HUDEP-2 (cell line): Measurements from ENCODE around the gene PGLYRP3.

Experiments used
- DNase-seq, 76 experiments: peaks; one replicate each; lab custom pipeline; 2025; ENCODE audit not compliant: unreplicated experiment in 76 of 76; lab: John Stamatoyannopoulos, UW

The PGLYRP3 gene, protein sequence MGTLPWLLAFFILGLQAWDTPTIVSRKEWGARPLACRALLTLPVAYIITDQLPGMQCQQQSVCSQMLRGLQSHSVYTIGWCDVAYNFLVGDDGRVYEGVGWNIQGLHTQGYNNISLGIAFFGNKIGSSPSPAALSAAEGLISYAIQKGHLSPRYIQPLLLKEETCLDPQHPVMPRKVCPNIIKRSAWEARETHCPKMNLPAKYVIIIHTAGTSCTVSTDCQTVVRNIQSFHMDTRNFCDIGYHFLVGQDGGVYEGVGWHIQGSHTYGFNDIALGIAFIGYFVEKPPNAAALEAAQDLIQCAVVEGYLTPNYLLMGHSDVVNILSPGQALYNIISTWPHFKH

DNA sequence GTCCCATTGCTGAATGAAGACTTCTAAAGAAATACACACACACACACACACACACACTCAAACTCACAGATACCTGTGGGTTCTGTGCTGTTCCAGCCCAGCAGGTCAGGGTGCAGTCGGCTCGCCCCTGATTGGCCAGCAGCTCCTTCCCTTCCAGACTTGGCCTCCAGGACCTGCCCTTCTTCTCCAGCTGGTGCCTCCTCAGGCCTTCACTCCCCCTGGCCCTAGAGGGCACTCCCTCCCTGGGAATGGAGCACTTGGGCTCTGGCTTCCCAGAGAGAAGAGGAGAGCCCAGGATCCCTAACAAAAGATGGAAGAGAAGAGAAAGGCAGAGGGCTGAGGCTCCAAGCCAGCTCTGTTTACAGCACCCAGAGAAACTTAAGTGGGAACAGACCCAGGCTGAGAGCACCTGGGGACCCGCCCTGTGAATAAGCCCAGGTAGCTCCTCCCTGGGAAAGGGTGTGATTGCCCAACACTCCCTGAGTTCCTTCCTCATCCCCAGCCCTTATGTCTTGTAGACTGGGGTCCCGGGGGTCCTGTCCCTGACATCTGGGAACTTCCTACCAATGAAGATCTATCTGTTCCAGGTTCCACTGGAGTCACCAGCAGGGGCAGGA, at the start of gene PGLYRP3:
TSS of gene PGLYRP3 (minus strand) at position 383 of the 617 bp plus-strand sequence. CDS start 2,287 bp downstream, outside the sequence.
- DNase-seq = peak in 7 of 76 experiments; percentile 1 to 31 (median 11)

DNA sequence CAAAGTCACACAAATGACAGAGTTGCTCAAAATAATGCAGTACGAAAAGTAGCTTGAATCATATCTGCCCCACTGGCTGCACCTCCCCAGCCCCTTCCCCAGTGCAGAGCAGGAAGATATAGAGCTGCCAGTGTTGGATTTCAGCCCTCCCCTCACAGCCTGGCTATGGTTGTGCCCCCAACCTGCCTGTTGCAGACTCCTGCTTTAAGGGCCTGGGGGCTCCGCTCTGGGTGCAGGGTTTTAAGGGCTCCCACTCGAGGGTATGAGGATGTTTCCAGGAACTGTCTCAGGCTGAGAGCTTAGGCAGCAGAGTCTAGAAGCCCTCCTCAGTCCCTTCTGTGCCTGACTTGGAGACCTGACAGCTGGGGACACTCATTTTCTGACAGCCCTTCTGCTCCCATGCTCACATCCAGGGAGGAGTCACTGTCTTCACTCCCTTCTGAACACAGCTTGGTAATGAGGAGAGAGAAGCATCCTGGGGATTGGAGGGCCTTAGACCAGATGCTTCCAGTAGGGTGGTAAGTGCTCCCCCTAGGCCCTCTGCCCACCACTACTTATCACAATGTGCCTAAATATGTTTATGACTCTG, 49.5 kb upstream of the PGLYRP3 start:
- DNase-seq = no peak

DNA sequence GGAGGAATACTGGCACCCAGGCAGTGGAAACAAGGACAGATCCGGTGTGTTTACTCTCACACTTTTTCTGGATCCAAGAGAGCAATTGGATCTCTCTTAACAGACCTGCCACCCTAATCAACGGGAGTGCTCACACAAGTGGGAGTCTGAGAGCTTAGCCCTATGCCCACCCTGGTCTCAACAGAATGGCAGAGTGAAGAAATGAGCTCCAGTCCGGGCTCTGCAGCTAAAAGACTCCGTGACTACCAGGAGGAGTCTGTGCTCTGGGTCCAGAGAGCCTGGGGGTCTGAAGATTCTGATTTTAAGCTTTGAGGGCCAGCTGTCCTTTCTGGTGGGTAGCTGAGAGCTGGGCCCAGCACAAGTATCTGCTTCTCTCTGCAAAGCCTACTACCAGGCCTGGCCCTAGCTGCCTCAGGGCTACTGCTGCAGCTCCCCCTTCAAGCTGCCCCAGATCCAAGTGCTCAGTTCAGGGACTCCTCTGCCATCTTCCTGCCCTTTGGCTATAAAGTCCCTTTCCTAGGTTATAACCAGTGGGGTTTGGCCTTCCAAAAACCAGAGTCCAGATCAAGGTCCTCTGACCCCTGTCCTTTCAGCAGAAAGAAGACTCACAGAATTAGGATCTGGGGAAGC, 48.8 kb upstream of the PGLYRP3 start:
- no peak for DNase-seq

DNA sequence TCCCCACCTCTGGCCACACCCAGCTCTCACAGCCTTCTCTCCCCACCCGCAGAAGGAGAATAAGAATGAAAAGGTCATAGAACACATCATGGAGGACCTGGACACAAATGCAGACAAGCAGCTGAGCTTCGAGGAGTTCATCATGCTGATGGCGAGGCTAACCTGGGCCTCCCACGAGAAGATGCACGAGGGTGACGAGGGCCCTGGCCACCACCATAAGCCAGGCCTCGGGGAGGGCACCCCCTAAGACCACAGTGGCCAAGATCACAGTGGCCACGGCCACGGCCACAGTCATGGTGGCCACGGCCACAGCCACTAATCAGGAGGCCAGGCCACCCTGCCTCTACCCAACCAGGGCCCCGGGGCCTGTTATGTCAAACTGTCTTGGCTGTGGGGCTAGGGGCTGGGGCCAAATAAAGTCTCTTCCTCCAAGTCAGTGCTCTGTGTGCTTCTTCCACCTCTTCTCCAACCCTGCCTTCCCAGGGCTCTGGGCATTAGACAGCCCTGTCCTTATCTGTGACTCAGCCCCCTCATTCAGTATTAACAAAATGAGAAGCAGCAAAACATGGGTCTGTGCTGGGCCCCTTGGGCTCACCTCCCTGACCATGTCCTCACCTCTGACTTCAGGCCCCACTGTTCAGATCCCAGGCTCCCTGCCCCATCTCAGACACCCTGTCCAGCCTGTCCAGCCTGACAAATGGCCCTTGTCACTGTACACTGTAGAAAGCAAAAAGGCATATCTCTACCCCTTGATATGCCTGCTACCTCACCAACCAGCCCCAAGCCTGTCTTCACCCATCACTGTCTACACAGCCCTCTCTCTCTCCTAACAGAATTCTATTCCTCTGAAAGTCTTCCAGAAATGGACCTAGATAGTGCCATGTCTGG, 48.1 kb upstream of the PGLYRP3 start:
- no peak for DNase-seq

DNA sequence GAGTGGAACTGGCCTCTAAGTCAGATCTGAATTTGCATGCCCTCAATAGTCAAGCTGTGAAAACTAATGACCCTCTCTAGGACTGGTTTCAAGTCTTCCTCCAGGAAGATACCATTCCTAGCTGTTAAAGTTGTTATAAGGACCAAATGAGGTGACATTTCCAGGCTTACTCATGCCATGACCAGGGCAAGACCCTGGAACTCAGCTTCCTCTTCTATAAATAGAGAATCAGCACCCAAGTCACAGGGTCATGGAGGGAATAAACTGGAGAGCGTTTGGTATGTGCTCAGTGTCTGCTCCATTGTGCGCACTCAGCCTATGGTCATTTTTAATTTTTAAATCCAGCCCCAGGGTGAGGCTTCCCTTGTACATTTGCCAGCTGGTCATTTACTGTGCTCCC, 47.4 kb upstream of the PGLYRP3 start:
- no peak for DNase-seq

DNA sequence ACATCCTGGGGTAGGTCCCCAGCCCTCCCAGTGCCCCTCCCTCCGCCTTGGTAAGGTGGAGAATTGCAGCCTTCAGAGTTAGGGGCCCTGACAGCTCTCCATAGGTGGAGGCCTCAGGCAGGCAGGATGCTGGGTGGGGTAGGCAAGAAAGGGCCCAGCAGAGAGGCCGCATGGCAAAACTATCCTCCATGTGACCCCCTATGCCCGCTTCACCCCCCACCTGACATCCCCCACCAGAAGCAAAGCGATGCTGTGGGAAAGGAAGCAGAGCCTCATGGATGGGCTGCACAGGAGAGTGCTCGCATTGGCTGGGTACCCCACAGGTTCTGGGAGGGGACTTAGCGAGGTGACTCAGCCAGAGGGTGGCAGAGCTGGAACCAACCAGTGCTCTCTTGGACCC, 46.5 kb upstream of the PGLYRP3 start:
- no peak for DNase-seq

DNA sequence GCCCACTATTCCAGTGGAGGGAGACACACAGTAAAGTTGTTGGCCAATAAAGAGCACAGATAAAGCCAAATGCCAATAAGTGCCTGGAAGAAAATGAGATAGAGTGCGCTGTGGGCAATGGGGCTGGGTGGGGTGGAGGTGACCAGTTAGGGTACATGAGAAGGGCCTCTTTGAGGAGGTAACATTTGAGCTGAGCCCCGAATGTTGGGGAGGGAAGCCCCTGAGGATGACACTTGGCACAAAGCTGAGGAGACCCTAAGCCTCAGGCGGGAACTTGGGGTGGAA, 45.9 kb upstream of the PGLYRP3 start:
- DNase-seq = no peak

DNA sequence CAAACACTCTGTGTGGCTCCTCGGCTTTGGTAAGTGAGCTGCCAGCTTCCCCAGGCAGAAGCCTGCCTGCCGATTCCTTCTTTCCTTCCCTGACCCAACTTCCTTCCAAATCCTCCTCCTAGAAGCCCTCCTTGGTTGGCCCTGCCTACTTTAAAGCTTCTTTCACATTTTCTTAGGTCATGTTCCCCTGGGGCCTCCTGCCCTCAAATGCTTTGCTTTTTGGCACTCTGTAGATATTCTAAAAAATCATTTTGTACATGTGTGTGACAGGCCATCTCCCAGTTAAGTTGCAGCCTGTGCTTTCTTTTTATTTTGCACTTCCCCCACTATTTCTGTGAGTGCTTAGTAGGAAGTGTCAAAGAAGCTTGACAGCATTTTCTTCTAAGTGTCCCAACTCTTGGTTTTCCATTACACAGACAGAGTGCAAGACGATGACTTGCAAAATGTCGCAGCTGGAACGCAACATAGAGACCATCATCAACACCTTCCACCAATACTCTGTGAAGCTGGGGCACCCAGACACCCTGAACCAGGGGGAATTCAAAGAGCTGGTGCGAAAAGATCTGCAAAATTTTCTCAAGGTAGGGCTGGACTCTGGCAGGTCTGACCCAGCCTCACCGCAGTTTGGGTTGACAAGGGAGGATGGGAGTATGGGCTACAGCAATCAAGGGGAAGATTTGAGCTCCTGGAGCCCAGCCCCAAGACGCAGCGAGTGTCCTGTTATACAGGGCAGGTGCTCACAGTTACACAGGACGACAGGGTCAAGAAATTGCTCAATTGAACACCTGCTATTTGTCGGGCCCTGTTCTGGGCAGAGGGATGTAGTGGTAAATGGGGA, 45.3 kb upstream of the PGLYRP3 start, which contains the start of gene S100A9:
TSS of gene S100A9 (plus strand) at position 2 of the 838 bp plus-strand sequence. CDS start at position 432, 430 bp downstream.
- no peak for DNase-seq

DNA sequence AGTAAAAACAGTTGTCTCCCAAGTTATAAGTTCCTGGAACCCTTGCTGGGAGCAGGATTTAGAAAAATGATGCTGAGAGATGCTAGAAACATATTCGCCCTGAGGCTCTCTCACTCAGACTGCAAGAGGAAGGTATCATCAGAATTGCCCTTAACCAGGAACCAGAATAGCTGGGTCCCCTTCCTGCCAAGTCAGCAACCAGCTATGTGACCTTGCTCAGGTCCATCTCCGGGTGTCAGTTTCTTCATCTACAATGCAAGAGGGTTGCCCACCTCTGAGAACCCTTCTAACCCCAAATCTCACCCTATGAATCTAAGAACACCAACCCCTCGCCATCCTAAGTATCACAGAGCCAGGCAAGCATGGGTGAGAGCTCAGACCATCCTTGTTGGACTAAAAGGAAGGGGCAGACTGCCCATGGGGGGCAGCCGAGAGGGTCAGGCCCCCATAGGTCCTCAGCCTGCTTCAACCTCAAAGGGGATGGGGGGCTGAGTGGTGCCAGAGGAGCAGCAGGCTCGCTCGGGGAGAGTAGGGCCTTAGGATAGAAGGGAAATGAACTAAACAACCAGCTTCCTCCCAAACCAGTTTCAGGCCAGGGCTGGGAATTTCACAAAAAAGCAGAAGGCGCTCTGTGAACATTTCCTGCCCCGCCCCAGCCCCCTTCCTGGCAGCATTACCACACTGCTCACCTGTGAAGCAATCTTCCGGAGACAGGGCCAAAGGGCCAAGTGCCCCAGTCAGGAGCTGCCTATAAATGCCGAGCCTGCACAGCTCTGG, 44.5 kb upstream of the PGLYRP3 start:
- no peak for DNase-seq

DNA sequence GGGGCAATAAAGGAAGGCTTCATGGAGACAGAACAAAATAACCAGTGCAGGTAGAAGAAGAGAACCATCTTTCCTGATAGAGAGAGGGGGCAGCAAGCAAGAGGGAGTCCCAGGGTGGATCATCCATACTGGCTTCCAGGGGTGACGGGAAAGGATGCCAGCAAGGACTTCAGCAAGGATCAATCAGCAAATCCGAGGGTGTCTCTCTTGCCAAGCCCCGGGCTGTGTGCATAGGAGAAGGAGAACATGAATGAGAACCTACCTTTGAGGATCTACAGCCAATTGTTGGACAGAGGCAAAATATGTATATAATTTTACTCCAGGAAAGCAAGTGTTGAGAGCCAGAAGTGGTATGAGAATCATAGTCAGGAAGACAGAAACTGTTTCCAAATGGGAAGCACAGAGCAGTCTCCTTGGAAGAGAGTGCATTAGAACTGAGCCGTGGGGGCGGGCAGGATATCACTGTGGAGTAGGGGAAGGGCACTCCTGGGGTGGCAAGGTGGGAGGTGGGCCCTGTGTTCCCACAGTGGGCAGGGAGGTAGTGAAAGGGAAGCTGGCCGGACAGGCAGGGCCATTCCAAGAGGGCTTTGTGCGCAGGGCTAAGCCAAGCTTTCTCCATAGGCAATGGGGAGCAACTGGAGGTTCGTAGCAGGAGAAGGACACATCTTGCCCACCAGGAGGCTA, 43.8 kb upstream of the PGLYRP3 start:
- no peak for DNase-seq

DNA sequence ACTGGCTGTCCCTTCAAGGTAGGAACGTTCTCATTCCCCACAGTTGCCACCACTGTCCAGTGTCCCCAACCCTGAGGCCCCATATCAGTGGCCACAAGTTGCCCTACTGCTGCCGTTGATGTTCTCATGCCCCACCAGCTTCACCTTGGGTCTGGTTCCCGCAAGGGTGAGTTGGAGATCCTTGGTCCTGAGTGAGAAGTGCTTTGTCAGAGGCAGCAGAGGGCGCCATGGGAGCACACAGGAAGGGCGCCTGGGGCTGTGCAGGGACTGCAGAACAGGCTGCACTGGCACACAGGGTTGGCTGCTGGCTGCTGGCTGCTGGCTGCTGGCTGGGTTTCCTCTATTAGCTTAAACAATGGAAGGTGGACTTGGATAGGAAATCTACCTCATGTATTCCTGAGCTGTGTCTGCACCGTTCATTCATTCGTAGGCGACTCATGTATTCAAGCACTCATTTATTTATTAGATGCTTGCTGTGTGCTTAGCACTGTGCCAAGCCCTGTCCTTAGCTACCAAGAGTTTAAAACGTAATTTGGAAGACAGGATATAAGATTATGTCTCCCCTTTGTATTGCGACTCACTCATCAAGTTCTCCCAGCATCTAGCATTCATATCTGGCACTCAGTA, 42.8 kb upstream of the PGLYRP3 start:
- peak in 65 of 76 experiments; percentile 10 to 81 (median 47) for DNase-seq

DNA sequence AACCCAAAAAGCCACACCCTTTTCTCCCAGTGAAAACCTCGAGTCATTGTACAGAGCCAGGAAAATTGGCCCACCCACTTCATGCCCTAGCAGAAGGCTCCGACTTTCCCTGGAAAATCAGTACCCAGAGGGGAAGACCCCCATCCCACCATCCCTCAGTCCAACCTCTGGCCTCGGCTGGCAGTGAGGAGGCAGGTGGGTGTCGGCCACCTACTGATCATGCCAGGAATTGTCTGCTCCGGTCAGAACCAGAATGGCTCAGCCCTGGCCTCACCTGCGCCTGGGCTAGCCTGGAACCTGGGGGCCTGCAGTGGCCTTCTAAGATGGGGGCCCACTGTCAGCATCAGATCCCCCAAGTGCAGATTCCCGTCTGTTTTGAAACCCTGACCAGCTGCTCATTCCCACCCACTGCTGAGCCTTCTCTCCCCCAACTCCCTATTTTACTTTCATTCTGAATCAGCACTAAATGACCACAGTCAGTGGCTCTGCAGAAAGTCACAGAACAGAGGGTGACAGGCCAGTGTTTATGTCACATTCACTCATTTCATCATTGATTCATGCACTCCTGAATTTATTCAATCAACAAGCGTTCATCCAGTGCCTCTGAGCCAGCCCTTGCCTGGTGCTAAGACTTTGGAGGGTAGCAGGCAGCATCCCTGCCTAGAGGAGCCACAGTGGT, 41.9 kb upstream of the PGLYRP3 start:
- DNase-seq = no peak

DNA sequence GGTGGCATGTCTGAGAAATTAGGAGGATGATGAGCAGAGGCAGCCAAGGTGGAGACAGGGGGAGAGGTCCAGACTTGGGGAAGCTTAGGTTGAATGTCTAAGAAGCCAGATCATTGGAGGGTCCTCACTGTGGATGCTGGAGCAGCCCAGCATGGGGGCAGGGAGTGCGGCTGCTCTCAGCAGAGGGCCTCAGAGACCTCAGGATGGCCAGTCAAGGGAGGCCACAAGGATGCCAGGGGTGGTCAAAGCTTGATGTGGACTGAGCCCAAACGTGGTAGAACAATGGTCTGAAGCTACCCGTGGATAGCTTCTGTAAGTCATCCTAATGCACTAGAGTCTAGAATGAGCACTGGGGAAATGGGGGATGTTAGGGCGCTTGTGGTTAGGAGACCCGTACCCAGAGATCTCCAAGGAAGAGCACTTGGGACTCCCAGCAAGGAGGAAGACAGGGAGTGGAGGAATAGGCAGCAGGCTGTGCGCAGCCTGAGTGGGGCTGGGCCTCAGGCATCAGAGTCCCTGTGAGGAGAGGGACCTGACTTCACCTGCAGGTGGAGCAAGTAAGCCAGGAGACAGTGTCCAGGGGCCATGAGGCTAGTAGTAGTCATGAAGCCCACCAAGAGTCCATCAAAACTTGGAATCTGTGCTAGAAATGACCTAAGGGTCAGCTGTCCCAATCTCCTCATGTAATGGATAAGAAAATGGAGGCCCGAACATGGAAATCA, 40.6 kb upstream of the PGLYRP3 start:
- DNase-seq = peak in 13 of 76 experiments; percentile 2 to 39 (median 15)

DNA sequence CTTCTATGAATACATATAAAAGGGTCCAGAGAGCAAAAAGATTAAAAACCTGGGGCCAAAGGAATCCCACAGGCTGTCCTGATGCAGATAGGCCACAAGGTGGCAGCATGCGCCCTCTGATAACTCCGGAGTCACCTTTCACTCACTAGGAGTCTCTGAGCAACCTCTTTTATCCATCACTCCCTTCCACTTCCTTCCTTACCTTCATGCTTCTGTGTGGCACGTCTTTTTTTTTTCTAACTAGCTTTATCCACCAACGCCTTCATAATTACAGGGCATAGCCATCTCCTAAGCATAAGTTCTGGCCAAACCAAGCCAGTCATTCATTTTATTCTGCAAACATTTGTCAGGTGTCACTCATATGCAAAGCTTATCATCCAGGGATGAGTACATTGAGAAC, 39.8 kb upstream of the PGLYRP3 start:
- DNase-seq = peak in 55 of 76 experiments; percentile 5 to 70 (median 36)

DNA sequence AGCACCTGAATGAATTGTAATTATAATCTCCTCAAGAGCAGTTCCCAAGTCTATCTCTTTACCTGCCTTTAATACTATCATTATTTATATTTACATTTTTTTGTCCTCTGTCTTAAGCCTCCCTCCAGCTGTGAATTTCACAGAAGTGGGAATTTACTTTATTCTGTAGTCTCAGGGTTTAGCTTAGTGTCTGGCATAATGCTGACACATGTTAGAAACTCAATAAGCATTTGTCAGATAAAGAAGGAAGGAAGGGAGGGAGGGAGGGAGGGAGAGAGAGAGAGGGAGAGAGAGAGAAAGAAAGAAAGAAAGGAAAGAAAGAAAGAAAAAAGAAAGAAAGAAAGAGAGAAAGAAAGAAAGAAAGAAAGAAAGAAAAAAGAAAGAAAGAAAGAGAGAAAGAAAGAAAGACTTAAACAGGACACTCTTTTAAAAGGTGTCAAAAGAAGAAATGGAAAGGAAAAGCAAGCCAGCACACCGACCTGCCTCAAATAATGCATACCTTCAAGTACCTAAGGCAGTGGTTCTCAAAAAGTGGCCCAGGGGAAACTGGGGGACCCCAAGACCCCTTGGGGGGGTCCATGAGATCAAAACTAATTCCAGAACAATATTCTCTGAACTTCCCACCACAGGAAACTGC, 37.7 kb upstream of the PGLYRP3 start:
- DNase-seq = no peak
